ENCODE results near the gene CDH22.

DNA sequence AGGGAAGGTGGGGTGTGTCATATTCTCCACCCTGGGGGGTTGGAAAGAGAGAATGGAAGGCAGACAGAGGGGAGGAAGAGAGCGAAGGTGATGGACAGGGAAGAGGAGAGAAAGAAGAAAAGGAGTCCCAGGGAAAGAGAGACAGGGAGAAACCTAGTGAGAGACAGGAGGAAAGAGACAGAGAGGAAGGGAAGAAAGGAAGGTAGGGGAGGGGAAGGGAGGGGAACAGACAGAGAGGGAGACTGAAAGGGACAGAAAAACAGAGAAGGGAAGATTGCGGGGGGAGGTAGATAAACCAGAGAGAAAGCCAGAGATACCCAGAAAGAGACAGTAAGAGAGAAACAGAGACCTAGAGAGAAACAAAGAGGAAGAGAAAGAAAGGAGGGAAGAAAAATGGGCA lies 88.4 kb downstream of the CDH22 start:
- TF ChIP-seq TAF1 (IDR thresholded peaks at IDR 0.05; ENCODE audit: borderline replicate concordance, insufficient read depth, low read length) (no peak), POLR2AphosphoS5 (IDR thresholded peaks at IDR 0.05; ENCODE audit: low read depth, low read length) (no peak), FOXP2 (optimal IDR thresholded peaks at IDR 0.05; ENCODE audit: borderline replicate concordance, extremely low read depth, extremely low read length, insufficient read depth) (no peak)
